Activated T-helper 1 cell treated with anti-CD3 and anti-CD28 coated beads, Interleukin-2, amount 50 U/mL, for 16 hours (primary cell): ENCODE results near the gene GPRIN2.
"Not testable (repeated sequence)": the region's sequence is repeated elsewhere in the genome, so short reads cannot be mapped to it uniquely, and the experiment has no call there.

Experiments
- DNase-seq, 2 donors: peaks; one replicate each; pipeline ENCODE4 v3.0.0-alpha.2; 2020; ENCODE audit warnings: low read depth in 1 of 2, low spot score in 1 of 2

GPRIN2 gene

DNA sequence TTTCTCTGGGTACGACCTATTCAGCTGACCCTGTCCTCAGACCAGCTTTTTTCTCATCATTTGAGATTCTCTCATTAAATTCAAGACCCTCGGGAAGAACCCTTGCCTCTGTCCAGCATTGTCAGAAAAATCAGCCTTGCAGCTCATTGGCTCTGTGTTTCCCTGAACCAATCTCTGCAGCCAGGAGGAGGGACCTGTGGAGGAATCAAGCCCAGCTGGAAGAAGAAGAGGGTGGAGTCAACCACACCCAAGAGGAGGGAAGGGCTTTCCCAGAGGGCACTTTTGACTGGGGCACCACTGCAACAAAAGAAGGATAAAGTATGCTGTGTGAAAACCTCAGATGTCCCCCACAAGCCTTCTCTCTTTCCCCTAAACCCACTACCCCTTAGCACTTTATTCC lies 14.2 kb upstream of the GPRIN2 start:
- not testable (repeated sequence) for DNase-seq

DNA sequence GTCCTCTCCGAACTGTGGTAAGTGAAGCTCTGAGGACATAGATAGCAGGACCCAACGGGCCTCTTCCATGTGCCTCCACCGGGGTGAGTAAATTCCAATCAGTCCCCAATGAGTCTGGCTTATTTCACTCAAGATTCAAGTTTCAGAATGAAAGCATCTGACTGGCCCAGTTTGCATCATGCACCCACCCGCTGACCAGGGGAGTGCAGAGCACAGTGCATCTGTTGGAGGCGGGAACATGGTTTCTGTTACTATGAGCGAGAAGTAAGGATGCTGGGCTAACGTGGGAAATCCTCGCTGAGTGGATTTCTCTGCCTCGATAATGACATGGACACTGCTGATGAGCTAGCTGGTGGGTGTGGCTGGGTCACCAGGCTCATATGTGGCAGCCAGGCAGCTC lies 10.7 kb upstream of the GPRIN2 start:
- DNase-seq = not testable (repeated sequence)

- DNase-seq = peak in 1 of 2 donors; percentile 16
Measured at GRCh38 chr10:46565591-46566332, 9.3 kb upstream of the GPRIN2 start.

DNA sequence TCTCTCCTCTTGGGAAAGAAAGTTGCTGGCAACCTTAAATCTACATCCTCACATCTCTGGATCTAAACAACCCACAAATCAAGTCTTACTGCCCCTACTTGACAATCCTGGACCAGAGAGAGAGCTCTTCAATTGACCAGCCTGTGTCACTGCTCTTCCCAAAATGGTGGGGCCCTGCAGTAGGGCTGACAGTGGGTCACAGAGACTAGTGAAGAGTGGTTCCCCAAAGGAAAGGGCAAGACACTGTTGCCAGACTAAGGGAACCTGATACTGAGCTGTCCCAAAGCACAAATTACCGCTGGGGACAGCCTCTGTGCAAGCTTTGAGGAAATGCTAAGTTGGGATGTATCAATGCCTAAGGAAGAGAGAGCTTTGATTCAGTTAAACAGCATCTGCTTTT lies 4.5 kb upstream of the GPRIN2 start:
- no peak for DNase-seq

DNA sequence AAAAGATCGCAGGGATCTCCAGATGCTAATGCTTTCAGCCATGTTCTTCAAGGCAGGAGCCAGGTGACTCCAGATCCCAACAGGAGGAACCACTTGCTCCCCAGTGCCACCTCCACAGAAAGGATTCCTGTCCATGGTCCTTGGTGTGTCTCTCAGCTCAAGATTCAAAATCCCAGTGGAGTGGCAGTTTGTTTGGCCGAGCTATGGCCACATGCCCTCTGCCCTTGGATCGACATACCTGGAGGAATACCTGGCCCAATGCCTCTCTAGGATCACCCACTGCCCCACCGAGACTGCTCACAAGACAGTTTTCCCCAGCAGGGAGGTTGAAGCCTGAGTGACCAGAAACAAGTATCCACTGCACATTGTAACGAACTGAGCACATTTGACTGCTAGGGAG lies 3.9 kb upstream of the GPRIN2 start:
- DNase-seq = no peak

DNA sequence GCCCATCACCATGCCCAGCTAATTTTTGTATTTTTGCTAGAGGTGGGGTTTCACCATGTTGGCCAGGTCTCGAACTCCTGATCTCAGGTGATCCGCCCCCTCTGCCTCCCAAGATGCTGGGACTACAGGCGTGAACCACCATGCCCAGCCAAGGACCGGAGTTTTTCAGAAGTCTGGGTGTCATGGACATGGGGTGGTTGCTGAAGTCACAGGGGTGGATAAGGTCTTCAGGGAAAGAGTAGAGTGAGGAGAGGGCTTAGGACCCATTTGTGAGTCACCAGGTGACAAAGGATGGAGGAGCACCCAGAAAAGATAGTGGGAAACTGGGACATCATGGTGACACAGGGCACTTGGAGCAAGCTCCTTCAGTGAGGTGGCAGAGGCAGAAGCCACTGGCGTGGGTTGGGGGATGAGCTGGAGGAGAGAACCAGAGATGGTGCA lies 2.8 kb upstream of the GPRIN2 start:
- no peak for DNase-seq

DNA sequence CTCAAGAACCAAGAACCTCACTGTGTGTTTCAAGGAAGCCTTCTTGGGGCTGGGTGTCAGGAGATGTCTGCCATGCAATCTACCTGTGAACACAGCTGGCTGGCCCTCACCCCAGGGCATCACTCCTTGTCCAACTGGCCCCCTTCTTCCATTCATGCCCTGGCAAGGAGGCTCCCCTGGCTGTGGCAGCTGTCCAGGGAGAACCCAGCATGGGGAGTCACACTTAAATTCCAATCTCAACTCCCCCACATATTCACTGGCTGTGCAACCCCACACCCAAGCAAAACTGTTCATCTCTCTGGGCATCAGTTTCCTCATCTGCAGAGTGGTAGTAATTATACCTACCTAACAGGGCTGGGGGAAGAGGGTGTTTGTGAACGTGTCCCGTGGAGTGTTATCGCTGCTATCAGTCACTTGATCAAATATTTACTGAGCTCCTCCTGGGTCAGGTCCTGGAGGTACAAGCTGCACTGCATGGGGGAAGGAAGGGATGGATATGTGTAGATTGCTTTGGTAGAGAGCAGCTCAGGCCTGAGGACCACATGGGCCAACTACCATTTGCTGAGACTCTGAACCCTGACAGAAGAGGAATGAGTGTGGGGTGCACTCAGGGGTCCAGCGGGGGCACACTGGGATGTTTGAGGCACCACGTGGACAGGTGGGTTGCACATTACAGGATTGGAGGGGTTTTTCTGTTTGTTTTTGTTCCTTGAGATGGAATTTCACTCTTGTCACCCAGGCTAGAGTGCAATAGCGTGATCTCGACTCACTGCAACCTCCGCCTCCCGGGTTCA lies 2.1 kb upstream of the GPRIN2 start:
- DNase-seq = no peak

DNA sequence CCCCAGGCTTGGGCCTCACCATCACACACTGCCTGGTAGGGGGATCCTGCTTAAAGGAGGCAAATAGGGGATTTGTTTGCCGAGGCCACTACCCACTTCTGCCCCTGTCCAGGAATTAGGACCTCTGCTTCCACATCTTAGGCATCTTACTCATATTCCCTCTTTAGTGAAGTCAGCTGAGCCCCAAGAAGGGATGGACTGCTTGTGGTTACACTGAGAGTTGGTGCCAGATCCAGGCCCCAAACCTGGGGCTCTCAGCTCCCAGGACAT lies 1.6 kb upstream of the GPRIN2 start:
- no peak for DNase-seq

- no peak for DNase-seq
Measured at GRCh38 chr10:46557319-46558121, 1.1 kb upstream of the GPRIN2 start.

DNA sequence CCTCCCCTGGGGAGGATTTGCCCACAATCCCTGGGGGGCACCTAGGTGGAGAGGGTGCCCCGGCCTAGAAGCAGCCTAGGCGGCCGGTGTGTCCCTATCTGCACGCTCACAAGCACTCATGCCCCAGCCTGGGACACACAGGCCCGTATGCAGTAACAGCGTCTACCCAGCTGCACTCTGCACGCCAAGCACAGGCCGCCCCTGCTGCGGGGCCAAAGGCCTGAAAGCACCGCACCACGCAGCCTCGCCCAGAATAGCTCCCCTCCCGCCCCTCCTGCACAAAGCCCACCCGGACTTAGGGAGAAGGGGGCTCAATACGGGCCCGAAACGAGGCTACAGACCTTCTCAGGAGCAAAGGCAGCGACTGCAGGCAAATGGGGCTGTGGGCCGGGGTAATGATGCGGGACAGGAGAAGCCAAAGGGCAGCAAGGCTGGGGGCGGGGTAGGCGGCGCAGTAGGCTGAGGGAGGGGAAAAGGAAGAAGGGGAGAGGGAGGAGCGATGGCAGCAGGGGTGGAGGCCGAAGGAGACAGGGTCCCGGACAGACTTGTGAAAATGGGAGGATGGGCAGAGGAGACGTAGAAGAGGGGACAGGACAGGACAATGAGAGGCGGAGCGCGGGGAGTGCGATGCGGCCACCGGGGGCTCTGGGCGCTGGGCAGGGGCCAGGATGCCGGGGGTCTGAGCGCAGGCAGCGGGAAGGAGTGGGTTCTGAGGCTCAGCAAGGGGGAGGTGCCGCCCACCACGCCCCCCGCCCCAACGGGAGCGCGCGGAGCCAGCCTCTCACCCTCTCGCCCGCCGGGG lies 544 bp downstream of the GPRIN2 start:
- DNase-seq = no peak

DNA sequence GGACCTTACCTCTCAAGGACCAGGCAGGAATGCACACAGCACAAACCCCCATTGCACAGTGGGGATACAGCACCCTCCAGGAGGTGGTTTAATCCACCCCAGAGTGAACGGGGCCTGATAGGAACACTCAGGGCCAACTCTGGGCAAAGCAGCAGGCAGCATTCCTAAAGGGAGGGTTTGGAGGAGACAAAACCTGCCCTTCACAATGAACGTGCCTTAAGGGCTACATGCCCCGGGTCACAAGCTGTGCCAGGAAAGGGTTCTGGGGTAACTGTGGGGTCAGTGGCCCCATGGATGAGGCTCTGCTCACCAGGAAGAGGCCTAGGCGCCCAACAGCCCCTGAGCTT lies 1.1 kb downstream of the GPRIN2 start:
- DNase-seq = no peak

DNA sequence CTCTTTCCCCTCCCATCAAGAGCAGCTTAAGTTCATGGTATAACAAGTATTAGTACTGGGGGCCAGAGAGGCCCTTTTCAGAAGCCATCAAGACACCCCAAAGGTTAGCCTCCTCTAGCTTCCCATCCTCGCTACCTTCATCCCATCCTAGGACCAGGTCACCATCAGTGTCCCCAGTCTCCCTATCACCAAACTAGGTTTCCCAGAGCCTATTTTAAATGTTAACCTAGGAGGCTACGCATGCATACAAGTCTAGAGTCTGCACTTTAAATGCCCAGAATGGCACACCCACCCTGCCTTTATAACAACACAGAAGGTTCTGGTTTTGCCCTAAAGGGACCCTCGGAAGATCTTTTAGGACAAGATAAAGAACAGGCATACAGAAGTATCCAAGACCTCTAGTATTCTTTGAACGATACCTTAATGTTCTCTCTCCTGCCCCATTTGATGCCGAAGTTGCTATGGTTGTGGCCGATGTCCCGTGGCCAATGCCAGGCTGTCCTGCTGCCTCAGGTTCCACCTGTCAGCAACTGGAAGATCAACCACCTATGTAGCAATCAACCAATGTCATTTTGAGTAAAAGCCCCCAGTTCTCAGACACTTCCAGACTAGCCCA lies 2.2 kb downstream of the GPRIN2 start:
- DNase-seq = no peak

DNA sequence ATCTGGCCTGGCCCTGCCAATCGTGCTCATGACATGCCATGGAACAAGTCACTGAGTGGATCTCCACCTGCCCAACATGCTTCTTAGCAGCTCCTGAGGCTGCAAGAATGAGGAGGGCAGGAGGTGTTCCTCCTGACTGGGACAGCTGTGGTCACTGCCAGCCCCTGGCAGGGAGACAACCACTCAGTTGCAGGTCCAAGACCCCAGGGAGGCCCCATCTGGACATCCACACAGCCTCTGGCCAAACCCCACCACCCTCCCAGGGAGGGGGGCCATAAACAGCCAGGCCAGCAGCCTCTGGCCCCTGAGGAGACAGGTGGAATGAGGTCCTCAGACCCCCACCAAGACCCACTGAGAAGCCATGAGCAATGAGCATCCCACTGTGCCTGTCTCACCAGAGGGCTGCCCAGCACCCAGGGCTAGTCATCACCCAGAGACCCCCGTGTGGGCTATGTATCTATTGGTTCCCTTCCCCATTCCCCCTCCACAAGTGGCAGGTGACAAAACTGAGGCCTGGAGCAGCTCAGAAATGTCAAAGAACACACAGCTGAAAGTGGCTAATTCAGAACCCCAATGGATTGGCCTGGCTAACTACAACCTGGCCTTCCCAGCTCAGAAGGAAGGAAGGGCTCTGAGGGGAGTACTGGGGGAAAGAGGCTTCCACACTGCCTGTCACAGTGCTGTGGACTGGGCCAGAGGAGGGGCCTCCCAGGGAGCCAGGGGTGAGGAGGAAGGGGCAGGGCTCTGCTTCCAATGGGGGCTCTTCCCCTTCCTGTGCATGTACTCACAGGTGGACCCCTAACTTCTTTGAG lies 3.0 kb downstream of the GPRIN2 start:
- DNase-seq = no peak

DNA sequence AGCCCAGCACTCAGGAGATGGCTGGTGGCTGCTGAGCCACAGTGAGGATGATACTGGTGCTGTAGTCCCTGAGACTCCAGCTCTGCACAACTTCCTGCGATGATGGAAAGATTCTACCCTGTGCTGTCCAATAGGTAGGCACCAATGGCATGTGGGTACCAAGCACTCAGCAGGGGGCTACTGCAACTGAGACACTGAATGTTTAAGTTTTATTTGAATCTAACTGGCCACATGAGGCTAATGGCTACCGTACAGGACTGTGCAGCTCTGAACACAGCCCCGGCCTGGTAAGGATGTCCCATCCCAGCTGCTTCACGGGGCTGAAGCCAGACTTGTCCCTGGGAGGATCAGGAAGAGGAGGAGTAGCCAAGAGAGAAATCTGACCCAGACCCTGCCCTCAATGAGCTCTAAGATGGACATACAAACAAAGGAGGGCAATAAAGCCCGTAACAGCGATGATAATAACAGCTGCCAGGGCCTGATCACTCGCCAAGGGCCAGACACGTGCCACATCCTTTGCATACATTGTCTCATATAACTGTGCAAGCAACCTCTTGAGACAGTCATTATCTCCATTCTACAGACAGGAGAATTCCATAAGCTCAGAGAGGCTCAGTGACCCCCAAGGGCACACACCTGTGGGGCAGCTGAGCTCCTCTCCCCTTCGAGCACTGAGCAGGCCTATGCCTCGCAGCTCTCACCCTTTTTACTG lies 3.8 kb downstream of the GPRIN2 start:
- DNase-seq = no peak

GRCh38 chr10:46551701-46552525 lies 4.5 kb downstream of the GPRIN2 start:
- DNase-seq = no peak

DNA sequence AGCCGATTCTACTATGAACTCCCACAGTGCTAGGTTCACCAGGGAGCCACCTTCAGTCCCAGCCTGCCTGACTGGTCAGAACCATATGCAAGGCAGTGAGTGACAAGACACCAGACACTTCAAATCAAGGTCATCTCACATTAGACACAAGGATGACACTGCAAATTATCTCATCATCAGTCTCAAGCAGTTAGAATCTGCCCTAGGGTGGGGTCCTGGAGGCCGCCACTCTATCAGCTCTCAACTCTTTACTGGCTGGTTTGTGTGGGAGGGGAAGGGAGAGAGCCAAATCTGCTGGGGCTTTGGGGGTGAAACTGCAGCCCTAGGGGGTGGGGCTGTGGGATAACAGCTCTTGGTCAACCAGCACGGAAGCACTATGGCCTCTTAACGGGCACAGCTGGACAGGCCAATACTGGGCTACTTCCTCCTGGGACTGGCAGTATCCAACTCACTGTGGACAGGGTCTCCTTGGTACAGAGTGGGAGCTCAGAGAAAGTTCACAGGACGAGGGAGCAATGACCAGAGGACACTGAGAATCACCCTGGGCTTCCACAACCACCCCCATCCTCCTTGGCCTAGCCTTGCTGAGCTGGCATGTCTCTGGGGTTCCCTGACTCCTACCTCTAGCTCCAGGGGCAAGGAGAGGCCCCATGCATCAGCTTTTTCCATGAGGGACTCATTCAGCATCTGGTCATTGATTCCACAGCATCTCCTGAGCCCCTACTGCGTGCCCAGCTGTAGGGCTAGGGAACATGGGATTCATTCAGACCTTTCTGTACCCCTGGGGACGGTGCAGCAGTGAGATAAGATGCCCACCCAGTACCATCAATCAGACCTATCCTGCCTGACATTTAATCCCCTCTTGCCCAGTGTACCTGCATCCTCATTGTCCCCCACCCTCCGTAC lies 5.4 kb downstream of the GPRIN2 start:
- DNase-seq = no peak

DNA sequence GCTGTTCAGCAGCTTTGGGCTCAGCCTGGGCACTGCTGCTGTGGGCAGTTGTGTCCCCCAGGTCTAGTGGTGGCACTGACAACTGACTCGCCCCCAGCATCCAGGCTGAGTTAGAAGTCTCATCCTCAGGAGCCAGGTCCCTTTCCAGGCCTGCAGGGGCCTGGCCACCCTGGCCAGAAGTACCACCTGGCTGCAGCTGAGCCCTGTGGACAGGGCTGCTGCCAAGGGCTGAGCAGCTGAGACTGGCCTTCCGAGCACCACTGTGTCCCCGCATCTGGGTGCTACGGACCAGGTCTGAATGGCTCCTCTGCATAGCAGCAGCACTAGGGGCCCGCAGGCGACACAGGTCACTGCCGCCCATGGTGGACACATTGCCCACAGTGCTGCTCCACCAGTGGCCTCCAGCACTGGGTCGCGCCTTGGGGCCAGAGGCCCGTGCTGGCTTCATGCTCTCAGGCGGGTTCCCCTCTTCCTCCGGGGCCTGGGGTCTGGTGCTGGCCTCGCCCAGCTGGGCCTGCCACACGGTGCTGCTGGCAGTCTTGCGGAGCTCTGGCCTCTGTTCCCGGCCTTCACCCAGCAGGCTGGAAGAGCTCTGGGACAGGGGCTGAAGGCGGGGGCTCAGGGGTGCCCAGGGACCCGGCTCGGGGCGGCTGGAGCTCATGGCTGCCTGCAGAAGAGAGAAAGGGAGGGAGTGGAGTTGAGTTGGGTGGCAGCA lies 6.2 kb downstream of the GPRIN2 start:
- no peak for DNase-seq
